ENCODE measurements around the gene IRAK3.

- TF ChIP-seq CTCF (IDR thresholded peaks at IDR 0.05) (no peak), POLR2A (IDR thresholded peaks at IDR 0.05) (no peak)
Observed at GRCh38 chr12:66187821-66188220, 1.2 kb upstream of the IRAK3 start.
